Smooth muscle cell (in vitro differentiated cells): ENCODE results near the gene MAST4. TPM values are rescaled to one million over a fixed set of nuclear protein-coding genes. Genes with fewer than 3 reads are reported as not detected.

Experiments used
- DNase-seq: peaks from one replicate; lab custom pipeline; 2025; ENCODE audit not compliant: unreplicated experiment; lab: John Stamatoyannopoulos, UW
- H2AFZ ChIP-seq: fragments of 200-600 bp; sonication (generic); 2 replicates; pipeline ENCODE4 v1.6.0; 2016; ENCODE audit warnings: antibody characterized with exemption, low read depth, mild to moderate bottlenecking
- H3F3A ChIP-seq: fragments of 200-600 bp; sonication (generic); 2 replicates; pipeline ENCODE4 v1.6.0; 2017; ENCODE audit warnings: antibody characterized with exemption, low read depth
- H3K27ac ChIP-seq: fragments of 200-600 bp; sonication (generic); 2 replicates; pipeline ENCODE4 v1.5.1; 2016; ENCODE audit warnings: low read depth, mild to moderate bottlenecking
- H3K27me3 ChIP-seq: fragments of 200-600 bp; sonication (generic); 2 replicates; pipeline ENCODE4 v1.6.1; 2016; ENCODE audit warnings: low read depth, mild to moderate bottlenecking
- H3K36me3 ChIP-seq: fragments of 200-600 bp; sonication (generic); 2 replicates; pipeline ENCODE4 v1.5.1; 2016; ENCODE audit warnings: low read depth
- H3K4me1 ChIP-seq: fragments of 200-600 bp; sonication (generic); 2 replicates; pipeline ENCODE4 v1.5.1; 2016; ENCODE audit warnings: low read depth
- H3K4me2 ChIP-seq: fragments of 200-600 bp; sonication (generic); 2 replicates; pipeline ENCODE4 v1.6.0; 2016; ENCODE audit warnings: mild to moderate bottlenecking
- H3K4me3 ChIP-seq: fragments of 200-600 bp; sonication (generic); 2 replicates; pipeline ENCODE4 v1.5.1; 2016; ENCODE audit warnings: mild to moderate bottlenecking
- H3K79me2 ChIP-seq: fragments of 200-600 bp; sonication (generic); 2 replicates; pipeline ENCODE4 v1.6.0; 2016; ENCODE audit warnings: low read depth, mild to moderate bottlenecking
- H3K9ac ChIP-seq: fragments of 200-600 bp; sonication (generic); 2 replicates; pipeline ENCODE4 v1.6.0; 2016; ENCODE audit warnings: low read depth
- H3K9me3 ChIP-seq: fragments of 200-600 bp; sonication (generic); replicated peaks from 2 replicates; pipeline ENCODE4 v1.5.1; 2016; ENCODE audit warnings: low read depth
- H4K20me1 ChIP-seq: fragments of 200-600 bp; sonication (generic); 2 replicates; pipeline ENCODE4 v1.6.0; 2016; ENCODE audit warnings: low read depth
- WGBS: methylation state at CpG from one replicate; pipeline ENCODE4 v1.1.7; 2016; ENCODE audit warnings: low lambda C conversion rate; 5-methylcytosine and 5-hydroxymethylcytosine counted together
- polyA plus RNA-seq: library from polyadenylated mRNA; unstranded; fragments of >200 nt; fragmentation: Nextera tagmentation; extraction: Ambion mirVana; gene quantifications from 2 replicates; pipeline ENCODE4 v1.2.1, GENCODE V29; 2016
- total RNA-seq: library from RNA; depleted of rRNA; stranded (reverse); fragments of >200 nt; gene quantifications from 2 replicates; pipeline ENCODE4 v1.2.3, GENCODE V29; 2014
- TF ChIP-seq, protein P1 (sequence below): fragments of 200-600 bp; sonication (generic); IDR thresholded peaks from 2 replicates; pipeline ENCODE4 v1.5.1; 2017; ENCODE audit warnings: borderline replicate concordance, mild to moderate bottlenecking, antibody characterized with exemption; ENCODE audit not compliant: insufficient read depth, poor library complexity, severe bottlenecking

The MAST4 gene
- total and polyA plus RNA-seq, 2 experiments from 2014 or later: 6.3 to 24.0 TPM

- no peak for DNase-seq
- Histone ChIP-seq H3K9me3 (no peaks in the 10 kb centered on the region), H3K4me1 (no peaks in the 10 kb centered on the region), H3K4me2 (no peak overlapping the region), H3K4me3 (no peak overlapping the region), H3K9ac (no peak overlapping the region), H3K27ac (no peak overlapping the region), H3K27me3 (no peaks in the 10 kb centered on the region), H3K79me2 (no peaks in the 10 kb centered on the region), H4K20me1 (no peaks in the 10 kb centered on the region), H3K36me3 (no peaks in the 10 kb centered on the region), H3F3A (no peaks in the 10 kb centered on the region), H2AFZ (no peak overlapping the region)
- 62% methylated on average over 6 of the region's 6 CpGs for WGBS
- TF ChIP-seq, protein P1, sequence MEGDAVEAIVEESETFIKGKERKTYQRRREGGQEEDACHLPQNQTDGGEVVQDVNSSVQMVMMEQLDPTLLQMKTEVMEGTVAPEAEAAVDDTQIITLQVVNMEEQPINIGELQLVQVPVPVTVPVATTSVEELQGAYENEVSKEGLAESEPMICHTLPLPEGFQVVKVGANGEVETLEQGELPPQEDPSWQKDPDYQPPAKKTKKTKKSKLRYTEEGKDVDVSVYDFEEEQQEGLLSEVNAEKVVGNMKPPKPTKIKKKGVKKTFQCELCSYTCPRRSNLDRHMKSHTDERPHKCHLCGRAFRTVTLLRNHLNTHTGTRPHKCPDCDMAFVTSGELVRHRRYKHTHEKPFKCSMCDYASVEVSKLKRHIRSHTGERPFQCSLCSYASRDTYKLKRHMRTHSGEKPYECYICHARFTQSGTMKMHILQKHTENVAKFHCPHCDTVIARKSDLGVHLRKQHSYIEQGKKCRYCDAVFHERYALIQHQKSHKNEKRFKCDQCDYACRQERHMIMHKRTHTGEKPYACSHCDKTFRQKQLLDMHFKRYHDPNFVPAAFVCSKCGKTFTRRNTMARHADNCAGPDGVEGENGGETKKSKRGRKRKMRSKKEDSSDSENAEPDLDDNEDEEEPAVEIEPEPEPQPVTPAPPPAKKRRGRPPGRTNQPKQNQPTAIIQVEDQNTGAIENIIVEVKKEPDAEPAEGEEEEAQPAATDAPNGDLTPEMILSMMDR: no peak
These were observed 101.8 kb downstream of the MAST4 start for GRCh38 chr5:66697796-66698564.

DNA sequence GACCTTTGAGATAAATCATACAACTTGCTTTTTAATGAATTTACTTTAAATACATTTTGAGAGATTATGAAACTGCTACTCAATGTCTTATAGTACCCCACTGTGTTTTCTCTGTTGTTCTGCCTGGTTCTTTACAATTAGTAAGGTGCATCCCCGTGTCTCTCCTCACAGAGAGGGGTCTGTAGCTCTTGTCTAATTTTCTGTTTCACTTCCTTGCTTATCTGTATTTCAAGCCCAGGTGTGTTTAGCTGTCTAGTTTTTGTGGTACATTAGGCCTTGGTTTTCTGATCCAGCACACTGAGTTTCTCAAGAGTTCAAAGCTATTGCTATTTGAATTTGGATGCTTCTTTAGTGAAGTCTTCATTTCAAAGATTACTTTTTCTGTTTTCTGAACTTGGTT is 105.1 kb downstream of the MAST4 start:
- 83% methylated on average over 1 of the region's 1 CpG for WGBS
- Histone ChIP-seq H3K27ac (no peak overlapping the region), H3K9ac (no peak overlapping the region), H3K4me2 (no peak overlapping the region), H3K4me3 (no peak overlapping the region), H3K4me1 (peaks cover 14% of the 10 kb centered on the region), H2AFZ (no peak overlapping the region), H3K79me2 (no peaks in the 10 kb centered on the region), H4K20me1 (no peaks in the 10 kb centered on the region), H3K27me3 (no peaks in the 10 kb centered on the region), H3K9me3 (no peaks in the 10 kb centered on the region), H3K36me3 (no peaks in the 10 kb centered on the region), H3F3A (no peaks in the 10 kb centered on the region)
- DNase-seq: no peak
- TF ChIP-seq, protein P1: no peak

DNA sequence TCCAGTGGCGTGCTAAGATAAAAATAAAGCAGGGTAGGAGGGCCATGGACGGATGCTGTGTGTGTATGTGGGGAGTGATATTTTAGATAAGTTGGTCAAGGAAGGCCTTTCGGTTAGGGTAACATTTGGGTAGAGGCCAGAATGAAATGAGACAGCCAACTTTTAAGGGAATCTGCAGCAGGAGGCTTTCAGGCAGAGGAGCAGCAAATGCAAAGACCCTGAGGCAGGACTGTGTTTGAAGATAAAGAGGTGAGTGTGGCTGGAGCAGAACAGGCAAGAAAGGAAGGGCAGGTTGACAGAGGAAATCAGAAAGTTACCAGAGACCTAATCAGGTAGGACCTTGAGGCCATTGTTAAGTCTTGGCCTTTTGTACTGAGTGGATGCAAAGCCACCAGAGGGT is 106.2 kb downstream of the MAST4 start:
- TF ChIP-seq, protein P1: no peak
- no peaks in the 10 kb centered on the region for H3K9me3 ChIP-seq
- H3K27ac ChIP-seq: no peak overlapping the region
- no peaks in the 10 kb centered on the region for H3F3A ChIP-seq
- no peaks in the 10 kb centered on the region for H3K27me3 ChIP-seq
- peaks cover 14% of the 10 kb centered on the region for H3K4me1 ChIP-seq
- no peaks in the 10 kb centered on the region for H4K20me1 ChIP-seq
- H3K36me3 ChIP-seq: no peaks in the 10 kb centered on the region
- no peak for DNase-seq
- no peaks in the 10 kb centered on the region for H3K79me2 ChIP-seq
- no peak overlapping the region for H3K4me2 ChIP-seq
- 94% methylated on average over 3 of the region's 3 CpGs for WGBS
- H2AFZ ChIP-seq: no peak overlapping the region
- no peak overlapping the region for H3K9ac ChIP-seq
- H3K4me3 ChIP-seq: no peak overlapping the region
